Testis (tissue), 2 donors: Measurements from ENCODE around the gene OR5H1.

ENCODE experiments used
- CTCF ChIP-seq, 3 experiments: fragments of 450-650 bp in 2 of 3; fragments of 200-600 bp in 1 of 3; sonication (generic) in 1 of 3; IDR thresholded peaks; one replicate each; pipeline ENCODE4 v1.5.1; 2016 to 2019; ENCODE audit warnings: antibody characterized with exemption in 3 of 3, mild to moderate bottlenecking in 2 of 3, moderate library complexity in 1 of 3
- POLR2A ChIP-seq: fragments of 450-650 bp; IDR thresholded peaks from one replicate; pipeline ENCODE4 v1.6.1; 2017; ENCODE audit warnings: antibody characterized with exemption, mild to moderate bottlenecking, moderate library complexity

- TF ChIP-seq CTCF (IDR thresholded peaks at IDR 0.05), result no peak
- no peak for TF ChIP-seq POLR2A
Measured at GRCh38 chr3:98110550-98110908, 20.0 kb upstream of the OR5H1 start.
